Esophagus squamous epithelium (tissue), 4 donors: ENCODE data around the gene ITPR2.

Experiments used
- CTCF ChIP-seq, 6 experiments: fragments of 450-650 bp in 4 of 6; fragments of 200-600 bp in 2 of 6; sonication (generic) in 2 of 6; IDR thresholded peaks; one replicate each; pipeline ENCODE4 v1.5.1; 2016 to 2019; ENCODE audit warnings: antibody characterized with exemption in 6 of 6, mild to moderate bottlenecking in 4 of 6, moderate library complexity in 4 of 6
- POLR2A ChIP-seq, 4 donors: fragments of 450-650 bp; IDR thresholded peaks; one replicate each; pipeline ENCODE4 v1.6.1; 2017; ENCODE audit warnings: antibody characterized with exemption in 4 of 4, mild to moderate bottlenecking in 4 of 4, moderate library complexity in 3 of 4

- TF ChIP-seq POLR2A (IDR thresholded peaks at IDR 0.05): no peak
- TF ChIP-seq CTCF (IDR thresholded peaks at IDR 0.05): no peak
These were observed 266.3 kb downstream of the ITPR2 start for GRCh38 chr12:26566675-26567074.
